GM18502 (cell line): ENCODE results near the gene SGSM2.
A peak's percentile ranks its signal among the peaks of the same experiment; 100 is the strongest.

ENCODE experiments used
- ATAC-seq: cut with Tn5 transposase; IDR thresholded peaks from one replicate; pipeline ENCODE4 v1.9.1; 2021; ENCODE audit warnings: mild to moderate bottlenecking; ENCODE audit not compliant: unreplicated experiment, poor library complexity

SGSM2 gene

GRCh38 chr17:2396568-2397246 is 59.4 kb downstream of the SGSM2 start:
- ATAC-seq: no peak

GRCh38 chr17:2397247-2398171 is 60.2 kb downstream of the SGSM2 start:
- no peak for ATAC-seq

- no peak for ATAC-seq
Observed at GRCh38 chr17:2398182-2398581, 60.9 kb downstream of the SGSM2 start.

- ATAC-seq: no peak
Observed at GRCh38 chr17:2398655-2399571, 61.6 kb downstream of the SGSM2 start.

- peak; percentile 38 for ATAC-seq
Observed at GRCh38 chr17:2399572-2400473, 62.5 kb downstream of the SGSM2 start.

GRCh38 chr17:2400474-2400866 is 63.2 kb downstream of the SGSM2 start:
- ATAC-seq: no peak

GRCh38 chr17:2400877-2401425 is 63.6 kb downstream of the SGSM2 start, which contains the start of gene MNT:
Gene MNT, minus strand, starts transcription at chr17:2401060. Its CDS starts 348 bp downstream, at chr17:2400712.
- ATAC-seq: peak; percentile 38

- ATAC-seq: peak; percentile 51
Observed at GRCh38 chr17:2401426-2402221, 64.3 kb downstream of the SGSM2 start.

GRCh38 chr17:2402544-2402943 is 65.2 kb downstream of the SGSM2 start:
- no peak for ATAC-seq

GRCh38 chr17:2403044-2403443 is 65.7 kb downstream of the SGSM2 start:
- ATAC-seq: no peak

- ATAC-seq: no peak
Observed at GRCh38 chr17:2405247-2405926, 68.1 kb downstream of the SGSM2 start.

- no peak for ATAC-seq
Observed at GRCh38 chr17:2406271-2406902, 69.1 kb downstream of the SGSM2 start.

GRCh38 chr17:2406903-2407790 is 69.8 kb downstream of the SGSM2 start:
- no peak for ATAC-seq

GRCh38 chr17:2410951-2411350 is 73.7 kb downstream of the SGSM2 start:
- ATAC-seq: no peak

- no peak for ATAC-seq
Observed at GRCh38 chr17:2412561-2413021, 75.3 kb downstream of the SGSM2 start.

- no peak for ATAC-seq
Observed at GRCh38 chr17:2414446-2415064, 77.3 kb downstream of the SGSM2 start.
